ENCODE results near the gene SH2D3C. TPM values are rescaled to one million over a fixed set of nuclear protein-coding genes. Genes with fewer than 3 reads are reported as not detected.

SH2D3C gene
- total and polyA plus RNA-seq, 9 of the 15 experiments (the other 6 are each of a cell fraction or from before 2014, with no cell fraction given), result 0.03 to 1.2 (median 0.22) TPM; not detected in 1

DNA sequence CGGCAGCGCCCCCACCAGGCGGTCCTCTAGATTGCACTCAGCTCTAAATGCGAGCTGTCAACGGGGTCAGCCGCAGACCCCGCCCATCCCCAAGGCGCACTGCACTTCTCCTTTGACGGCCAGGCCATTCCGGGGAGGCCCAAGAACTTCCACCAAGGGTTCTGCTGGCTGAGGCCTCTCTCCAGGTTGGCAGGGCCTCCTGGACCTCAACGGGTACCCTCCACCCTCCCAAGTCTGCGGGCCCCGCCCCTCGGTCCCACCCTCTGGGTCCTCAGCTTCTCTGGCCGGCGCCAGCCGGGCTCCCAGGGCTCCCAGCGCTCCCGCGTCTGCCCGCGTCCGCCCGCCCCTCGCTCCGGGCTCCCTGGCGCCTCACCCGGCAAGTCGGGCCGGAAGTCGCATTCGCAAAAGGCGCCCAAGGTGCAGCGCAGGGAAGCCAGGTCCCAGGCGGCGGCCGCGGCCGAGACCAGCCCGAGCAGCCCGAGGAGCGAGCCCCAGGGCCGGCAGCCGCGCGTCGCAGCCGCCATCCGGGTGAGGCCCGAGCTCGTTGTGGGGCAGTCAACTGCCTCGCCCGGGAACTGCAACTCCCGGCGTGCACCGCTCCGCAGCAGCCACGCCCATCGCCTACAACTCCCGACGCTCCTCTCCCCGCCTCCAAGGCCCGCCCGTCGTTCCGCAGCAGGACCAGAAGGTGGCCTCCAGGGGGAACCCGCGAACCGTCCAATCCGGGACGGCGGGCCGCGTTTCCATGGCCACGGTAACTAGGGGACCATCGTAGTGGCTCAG, 43.5 kb downstream of the SH2D3C start, which contains the start of gene TOR2A (continued):
- TF ChIP-seq ZNF263 (CRISPR knock-in tag; IDR thresholded peaks at IDR 0.05; ENCODE audit: borderline replicate concordance) (peak; percentile 65; the same call in 1 of the 2 replicates), HDAC1 (IDR thresholded peaks at IDR 0.05) (peak in 1 of 2 experiments; percentile 57; a peak in 2 of 4 replicates), SAFB (IDR thresholded peaks at IDR 0.05; ENCODE audit: borderline replicate concordance, low read depth, low read length) (no peak), PTTG1 (tag; IDR thresholded peaks at IDR 0.05; ENCODE audit: low read depth) (no peak), BCOR (IDR thresholded peaks at IDR 0.05) (0 out of 2 replicates have a peak, but pooled peaks have one; percentile 21), FUS (optimal IDR thresholded peaks at IDR 0.05; ENCODE audit: low read depth, low read length) (peak; percentile 80), CHD2 (IDR thresholded peaks at IDR 0.05; ENCODE audit: low read depth, low read length) (peak; percentile 42), XRCC3 (IDR thresholded peaks at IDR 0.05) (no peak), POLR2B (IDR thresholded peaks at IDR 0.05; ENCODE audit: low read depth, partially characterized antibody) (no peak), ZBTB17 (CRISPR knock-in tag; IDR thresholded peaks at IDR 0.05) (peak; percentile 80)
- TF ChIP-seq, protein P1, sequence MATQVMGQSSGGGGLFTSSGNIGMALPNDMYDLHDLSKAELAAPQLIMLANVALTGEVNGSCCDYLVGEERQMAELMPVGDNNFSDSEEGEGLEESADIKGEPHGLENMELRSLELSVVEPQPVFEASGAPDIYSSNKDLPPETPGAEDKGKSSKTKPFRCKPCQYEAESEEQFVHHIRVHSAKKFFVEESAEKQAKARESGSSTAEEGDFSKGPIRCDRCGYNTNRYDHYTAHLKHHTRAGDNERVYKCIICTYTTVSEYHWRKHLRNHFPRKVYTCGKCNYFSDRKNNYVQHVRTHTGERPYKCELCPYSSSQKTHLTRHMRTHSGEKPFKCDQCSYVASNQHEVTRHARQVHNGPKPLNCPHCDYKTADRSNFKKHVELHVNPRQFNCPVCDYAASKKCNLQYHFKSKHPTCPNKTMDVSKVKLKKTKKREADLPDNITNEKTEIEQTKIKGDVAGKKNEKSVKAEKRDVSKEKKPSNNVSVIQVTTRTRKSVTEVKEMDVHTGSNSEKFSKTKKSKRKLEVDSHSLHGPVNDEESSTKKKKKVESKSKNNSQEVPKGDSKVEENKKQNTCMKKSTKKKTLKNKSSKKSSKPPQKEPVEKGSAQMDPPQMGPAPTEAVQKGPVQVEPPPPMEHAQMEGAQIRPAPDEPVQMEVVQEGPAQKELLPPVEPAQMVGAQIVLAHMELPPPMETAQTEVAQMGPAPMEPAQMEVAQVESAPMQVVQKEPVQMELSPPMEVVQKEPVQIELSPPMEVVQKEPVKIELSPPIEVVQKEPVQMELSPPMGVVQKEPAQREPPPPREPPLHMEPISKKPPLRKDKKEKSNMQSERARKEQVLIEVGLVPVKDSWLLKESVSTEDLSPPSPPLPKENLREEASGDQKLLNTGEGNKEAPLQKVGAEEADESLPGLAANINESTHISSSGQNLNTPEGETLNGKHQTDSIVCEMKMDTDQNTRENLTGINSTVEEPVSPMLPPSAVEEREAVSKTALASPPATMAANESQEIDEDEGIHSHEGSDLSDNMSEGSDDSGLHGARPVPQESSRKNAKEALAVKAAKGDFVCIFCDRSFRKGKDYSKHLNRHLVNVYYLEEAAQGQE (IDR thresholded peaks at IDR 0.05; ENCODE audit: borderline replicate concordance), result peak; percentile 95
- TF ChIP-seq, protein P1 (CRISPR knock-in tag; IDR thresholded peaks at IDR 0.05; ENCODE audit: low read depth), result peak; percentile 81; the same call in 1 of the 2 replicates
- TF ChIP-seq, protein P2, sequence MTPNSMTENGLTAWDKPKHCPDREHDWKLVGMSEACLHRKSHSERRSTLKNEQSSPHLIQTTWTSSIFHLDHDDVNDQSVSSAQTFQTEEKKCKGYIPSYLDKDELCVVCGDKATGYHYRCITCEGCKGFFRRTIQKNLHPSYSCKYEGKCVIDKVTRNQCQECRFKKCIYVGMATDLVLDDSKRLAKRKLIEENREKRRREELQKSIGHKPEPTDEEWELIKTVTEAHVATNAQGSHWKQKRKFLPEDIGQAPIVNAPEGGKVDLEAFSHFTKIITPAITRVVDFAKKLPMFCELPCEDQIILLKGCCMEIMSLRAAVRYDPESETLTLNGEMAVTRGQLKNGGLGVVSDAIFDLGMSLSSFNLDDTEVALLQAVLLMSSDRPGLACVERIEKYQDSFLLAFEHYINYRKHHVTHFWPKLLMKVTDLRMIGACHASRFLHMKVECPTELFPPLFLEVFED (CRISPR knock-in tag; conservative IDR thresholded peaks at IDR 0.05), result no peak
- TF ChIP-seq, protein P3, sequence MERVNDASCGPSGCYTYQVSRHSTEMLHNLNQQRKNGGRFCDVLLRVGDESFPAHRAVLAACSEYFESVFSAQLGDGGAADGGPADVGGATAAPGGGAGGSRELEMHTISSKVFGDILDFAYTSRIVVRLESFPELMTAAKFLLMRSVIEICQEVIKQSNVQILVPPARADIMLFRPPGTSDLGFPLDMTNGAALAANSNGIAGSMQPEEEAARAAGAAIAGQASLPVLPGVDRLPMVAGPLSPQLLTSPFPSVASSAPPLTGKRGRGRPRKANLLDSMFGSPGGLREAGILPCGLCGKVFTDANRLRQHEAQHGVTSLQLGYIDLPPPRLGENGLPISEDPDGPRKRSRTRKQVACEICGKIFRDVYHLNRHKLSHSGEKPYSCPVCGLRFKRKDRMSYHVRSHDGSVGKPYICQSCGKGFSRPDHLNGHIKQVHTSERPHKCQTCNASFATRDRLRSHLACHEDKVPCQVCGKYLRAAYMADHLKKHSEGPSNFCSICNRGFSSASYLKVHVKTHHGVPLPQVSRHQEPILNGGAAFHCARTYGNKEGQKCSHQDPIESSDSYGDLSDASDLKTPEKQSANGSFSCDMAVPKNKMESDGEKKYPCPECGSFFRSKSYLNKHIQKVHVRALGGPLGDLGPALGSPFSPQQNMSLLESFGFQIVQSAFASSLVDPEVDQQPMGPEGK (CRISPR knock-in tag; IDR thresholded peaks at IDR 0.05; ENCODE audit: borderline replicate concordance), result no peak
- TF ChIP-seq, protein P4, sequence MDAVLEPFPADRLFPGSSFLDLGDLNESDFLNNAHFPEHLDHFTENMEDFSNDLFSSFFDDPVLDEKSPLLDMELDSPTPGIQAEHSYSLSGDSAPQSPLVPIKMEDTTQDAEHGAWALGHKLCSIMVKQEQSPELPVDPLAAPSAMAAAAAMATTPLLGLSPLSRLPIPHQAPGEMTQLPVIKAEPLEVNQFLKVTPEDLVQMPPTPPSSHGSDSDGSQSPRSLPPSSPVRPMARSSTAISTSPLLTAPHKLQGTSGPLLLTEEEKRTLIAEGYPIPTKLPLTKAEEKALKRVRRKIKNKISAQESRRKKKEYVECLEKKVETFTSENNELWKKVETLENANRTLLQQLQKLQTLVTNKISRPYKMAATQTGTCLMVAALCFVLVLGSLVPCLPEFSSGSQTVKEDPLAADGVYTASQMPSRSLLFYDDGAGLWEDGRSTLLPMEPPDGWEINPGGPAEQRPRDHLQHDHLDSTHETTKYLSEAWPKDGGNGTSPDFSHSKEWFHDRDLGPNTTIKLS (IDR thresholded peaks at IDR 0.05; ENCODE audit: borderline replicate concordance, low read depth), result peak; percentile 90

Data from K562 (cell line).